HEK293T (cell line): ENCODE measurements around the gene PDE6A.

Source experiments
- CTCF ChIA-PET: fragments of 350-600 bp; formaldehyde crosslinking; extraction: SDS; loops from one replicate; lab custom pipeline; 2021; ENCODE audit warnings: antibody characterized with exemption, inconsistent platforms; lab: Yijun Ruan, JAX
- POLR2A ChIA-PET: fragments of 350-600 bp; formaldehyde crosslinking; extraction: SDS; loops from one replicate; lab custom pipeline; 2020; ENCODE audit warnings: antibody characterized with exemption, inconsistent platforms; lab: Yijun Ruan, JAX
- DNase-seq: peaks from one replicate; pipeline ENCODE4 v3.0.0; 2012; ENCODE audit warnings: mixed read lengths; ENCODE audit errors: extremely low spot score
- ARNT ChIP-seq: fragments of 450-650 bp; IDR thresholded peaks from 2 replicates; pipeline ENCODE4 v1.6.1; 2017; ENCODE audit warnings: mild to moderate bottlenecking
- BHLHE40 ChIP-seq: fragments of 450-650 bp; IDR thresholded peaks from 2 replicates; pipeline ENCODE4 v1.6.1; 2016; ENCODE audit warnings: mild to moderate bottlenecking, moderate library complexity, borderline replicate concordance
- CTBP1 ChIP-seq: fragments of 450-650 bp; IDR thresholded peaks from 2 replicates; pipeline ENCODE4 v1.6.1; 2016; ENCODE audit warnings: borderline replicate concordance
- ELF4 ChIP-seq: fragments of 450-650 bp; IDR thresholded peaks from 2 replicates; pipeline ENCODE4 v1.6.1; 2017; ENCODE audit warnings: antibody characterized with exemption
- FOXA1 ChIP-seq: fragments of 450-650 bp; IDR thresholded peaks from 2 replicates; pipeline ENCODE4 v1.6.1; 2016; ENCODE audit warnings: mild to moderate bottlenecking
- FOXK2 ChIP-seq: fragments of 450-650 bp; IDR thresholded peaks from 2 replicates; pipeline ENCODE4 v1.6.1; 2016; ENCODE audit warnings: mild to moderate bottlenecking
- FOXM1 ChIP-seq: fragments of 450-650 bp; IDR thresholded peaks from 2 replicates; pipeline ENCODE4 v1.6.1; 2017; ENCODE audit warnings: mild to moderate bottlenecking, borderline replicate concordance
- HDGF ChIP-seq: fragments of 450-650 bp; IDR thresholded peaks from 2 replicates; pipeline ENCODE4 v1.6.1; 2017; ENCODE audit warnings: antibody characterized with exemption, borderline replicate concordance
- L3MBTL2 ChIP-seq: fragments of 450-650 bp; conservative IDR thresholded peaks from 2 replicates; pipeline ENCODE4 v1.6.1; 2016; ENCODE audit warnings: mild to moderate bottlenecking
- LEF1 ChIP-seq: fragments of 450-650 bp; IDR thresholded peaks from 2 replicates; pipeline ENCODE4 v1.6.1; 2017; ENCODE audit warnings: mild to moderate bottlenecking, borderline replicate concordance
- NFRKB ChIP-seq: fragments of 450-650 bp; IDR thresholded peaks from 2 replicates; pipeline ENCODE4 v1.6.1; 2016; ENCODE audit warnings: mild to moderate bottlenecking, moderate library complexity
- PKNOX1 ChIP-seq: fragments of 450-650 bp; IDR thresholded peaks from 2 replicates; pipeline ENCODE4 v1.6.1; 2016
- SP1 ChIP-seq: fragments of 450-650 bp; IDR thresholded peaks from 2 replicates; pipeline ENCODE4 v1.6.1; 2017
- SUZ12 ChIP-seq: fragments of 450-650 bp; IDR thresholded peaks from 2 replicates; pipeline ENCODE4 v1.6.1; 2016; ENCODE audit warnings: mild to moderate bottlenecking
- TARDBP ChIP-seq: fragments of 450-650 bp; IDR thresholded peaks from 2 replicates; pipeline ENCODE4 v1.6.1; 2016
- ZNF384 ChIP-seq: fragments of 450-650 bp; IDR thresholded peaks from 2 replicates; pipeline ENCODE4 v1.6.1; 2016

The PDE6A gene

GRCh38 chr5:149904977-149905376 is 39.6 kb downstream of the PDE6A start:
- no peak for TF ChIP-seq SP1
- no peak for TF ChIP-seq ZNF384
- no peak for TF ChIP-seq ELF4
- TF ChIP-seq TARDBP = no peak
- TF ChIP-seq CTBP1 = no peak
- no peak for TF ChIP-seq BHLHE40
- TF ChIP-seq SUZ12 = no peak
- TF ChIP-seq FOXM1 = no peak
- TF ChIP-seq PKNOX1 = no peak
- TF ChIP-seq NFRKB = no peak
- TF ChIP-seq ARNT = no peak
- no peak for TF ChIP-seq L3MBTL2
- TF ChIP-seq FOXA1 = no peak
- POLR2A ChIA-PET = no interaction called here
- no peak for DNase-seq
- CTCF ChIA-PET = no interaction called here

- ChIA-PET POLR2A (interaction anchor here (0.8 kb wide), 1 partner anchor 56 kb away, joined by 4 read pairs; the partner anchor contains the start of gene SLC26A2), CTCF (interaction anchor here (0.9 to 1.0 kb wide), 2 partner anchors 12 to 13 kb away, joined by 3 read pairs; no protein-coding TSS in a partner anchor)
- peak; percentile 34 for DNase-seq
- TF ChIP-seq BHLHE40 (no peak), FOXM1 (no peak), FOXA1 (no peak), ZNF384 (no peak)
Measured at GRCh38 chr5:149904293-149904886, 40.2 kb downstream of the PDE6A start.

GRCh38 chr5:149903404-149903803 is 41.2 kb downstream of the PDE6A start:
- no peak for DNase-seq
- CTCF ChIA-PET = interaction anchor here (0.5 kb wide), 1 partner anchor 62 kb away, joined by 3 read pairs; no protein-coding TSS in a partner anchor
- POLR2A ChIA-PET = no interaction called here
- TF ChIP-seq HDGF = no peak
- no peak for TF ChIP-seq BHLHE40
- no peak for TF ChIP-seq SUZ12
- no peak for TF ChIP-seq SP1
- TF ChIP-seq FOXK2 = no peak
- TF ChIP-seq ZNF384 = no peak
- no peak for TF ChIP-seq FOXM1
- TF ChIP-seq TARDBP = no peak
- TF ChIP-seq ARNT = no peak
- TF ChIP-seq CTBP1 = no peak
- TF ChIP-seq PKNOX1 = no peak
- no peak for TF ChIP-seq ELF4
- no peak for TF ChIP-seq NFRKB
- TF ChIP-seq L3MBTL2 = no peak
- no peak for TF ChIP-seq FOXA1
- TF ChIP-seq LEF1 = no peak

DNA sequence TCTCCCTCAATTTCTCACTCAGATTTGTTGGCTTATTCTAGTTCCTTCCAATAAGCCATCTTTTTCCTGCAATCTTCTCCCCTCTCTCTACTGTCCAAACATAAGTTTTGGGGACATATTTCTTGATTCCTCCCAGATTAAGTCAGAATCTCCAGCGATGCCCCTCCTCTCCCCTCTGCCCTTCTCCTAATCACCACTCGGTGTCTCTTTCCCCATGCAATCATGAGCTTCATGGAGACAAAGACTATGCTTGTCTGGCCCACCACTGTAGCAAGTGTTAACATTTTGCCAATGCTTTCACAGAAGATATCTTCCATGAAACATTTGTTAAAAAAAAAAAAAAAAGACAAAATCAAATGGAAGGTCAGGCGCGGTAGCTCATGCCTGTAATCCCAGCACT is 42.4 kb downstream of the PDE6A start:
- POLR2A ChIA-PET = no interaction called here
- CTCF ChIA-PET = no interaction called here
- no peak for DNase-seq
- TF ChIP-seq SUZ12 (no peak), FOXA1 (no peak), NFRKB (no peak), ELF4 (no peak), ZNF384 (no peak), HDGF (no peak), L3MBTL2 (no peak), LEF1 (no peak), ARNT (no peak), TARDBP (no peak), SP1 (no peak), FOXK2 (no peak), BHLHE40 (no peak)

- CTCF ChIA-PET = no interaction called here
- DNase-seq = no peak
- TF ChIP-seq BHLHE40 (no peak), FOXA1 (no peak), HDGF (no peak), CTBP1 (no peak), FOXK2 (no peak), FOXM1 (no peak), ELF4 (no peak), PKNOX1 (no peak), TARDBP (no peak), ZNF384 (no peak), L3MBTL2 (no peak), NFRKB (no peak), SUZ12 (no peak), SP1 (no peak), LEF1 (no peak), ARNT (no peak)
- POLR2A ChIA-PET = no interaction called here
Measured at GRCh38 chr5:149901511-149901910, 43.1 kb downstream of the PDE6A start.

DNA sequence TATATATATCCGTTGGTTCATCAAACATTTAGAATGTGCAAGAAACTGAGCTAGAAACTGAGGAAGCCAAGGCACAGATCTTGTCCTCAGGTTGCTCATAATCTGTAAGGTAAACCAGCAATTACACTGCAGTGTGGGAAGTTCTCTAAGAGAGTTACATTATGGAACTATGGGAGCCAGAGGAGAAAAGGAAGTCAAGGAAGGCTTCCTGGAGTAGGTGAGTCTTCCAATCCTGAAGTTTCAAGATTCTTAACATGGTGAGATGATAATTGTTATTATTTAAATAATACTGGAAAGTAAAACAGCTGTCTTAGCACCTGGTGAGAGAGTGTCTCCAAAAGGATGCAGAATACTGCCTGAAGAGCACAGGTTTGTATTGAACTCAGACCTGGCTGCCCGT is 44.2 kb downstream of the PDE6A start:
- CTCF ChIA-PET = no interaction called here
- no peak for TF ChIP-seq L3MBTL2
- no peak for TF ChIP-seq ZNF384
- TF ChIP-seq CTBP1 = no peak
- no peak for TF ChIP-seq HDGF
- no peak for TF ChIP-seq LEF1
- TF ChIP-seq SUZ12 = no peak
- TF ChIP-seq PKNOX1 = no peak
- no peak for TF ChIP-seq FOXK2
- no peak for TF ChIP-seq FOXM1
- TF ChIP-seq NFRKB = no peak
- TF ChIP-seq FOXA1 = no peak
- TF ChIP-seq ARNT = no peak
- TF ChIP-seq TARDBP = no peak
- TF ChIP-seq ELF4 = no peak
- no peak for DNase-seq
- POLR2A ChIA-PET = no interaction called here
